Retinal pigment epithelial cell (primary cell): ENCODE results near the gene FAM118A.
"Not testable (repeated sequence)": the region's sequence is repeated elsewhere in the genome, so short reads cannot be mapped to it uniquely, and the experiment has no call there.

Experiments used
- DNase-seq: peaks from one replicate; pipeline ENCODE4 v3.0.0-alpha.2; 2010; ENCODE audit warnings: low read depth
- H3K4me3 ChIP-seq: 2 replicates; pipeline ENCODE4 v1.5.1; 2011; ENCODE audit warnings: mild to moderate bottlenecking, low read length, control low read depth, moderate library complexity
- TF ChIP-seq, protein P1 (sequence below): conservative IDR thresholded peaks from 2 replicates; pipeline ENCODE4 v1.5.1; 2011; ENCODE audit warnings: low read depth, low read length, control low read depth, inconsistent platforms

FAM118A gene

DNA sequence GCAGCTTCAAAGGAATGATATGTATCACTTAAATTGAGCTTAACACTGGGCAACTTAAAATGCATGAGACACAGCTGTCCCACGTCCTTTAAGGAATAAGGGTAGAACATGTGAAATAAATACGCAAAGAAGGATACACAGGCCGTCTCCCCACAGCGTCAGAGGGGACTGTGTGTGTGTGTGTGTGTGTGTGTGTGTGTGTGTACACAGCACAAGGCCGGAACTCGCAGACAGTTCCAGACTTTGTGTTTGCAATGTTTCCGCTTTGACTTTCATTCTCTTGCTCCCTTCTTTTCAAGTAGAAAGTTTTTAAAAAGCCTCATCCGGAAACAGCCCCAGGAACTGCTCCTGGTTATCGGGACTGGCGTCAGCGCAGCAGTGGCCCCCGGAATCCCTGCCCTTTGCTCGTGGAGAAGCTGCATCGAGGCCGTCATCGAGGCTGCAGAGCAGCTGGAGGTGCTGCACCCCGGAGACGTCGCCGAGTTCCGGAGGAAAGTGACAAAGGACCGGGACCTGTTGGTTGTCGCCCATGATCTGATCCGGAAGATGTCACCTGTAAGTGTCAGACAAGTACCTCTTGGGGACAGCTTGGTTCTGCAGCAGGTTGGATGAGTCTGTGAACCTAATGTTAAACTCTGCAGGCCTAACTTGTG is 13.3 kb downstream of the FAM118A start:
- no peak overlapping the region for H3K4me3 ChIP-seq
- TF ChIP-seq, protein P1, sequence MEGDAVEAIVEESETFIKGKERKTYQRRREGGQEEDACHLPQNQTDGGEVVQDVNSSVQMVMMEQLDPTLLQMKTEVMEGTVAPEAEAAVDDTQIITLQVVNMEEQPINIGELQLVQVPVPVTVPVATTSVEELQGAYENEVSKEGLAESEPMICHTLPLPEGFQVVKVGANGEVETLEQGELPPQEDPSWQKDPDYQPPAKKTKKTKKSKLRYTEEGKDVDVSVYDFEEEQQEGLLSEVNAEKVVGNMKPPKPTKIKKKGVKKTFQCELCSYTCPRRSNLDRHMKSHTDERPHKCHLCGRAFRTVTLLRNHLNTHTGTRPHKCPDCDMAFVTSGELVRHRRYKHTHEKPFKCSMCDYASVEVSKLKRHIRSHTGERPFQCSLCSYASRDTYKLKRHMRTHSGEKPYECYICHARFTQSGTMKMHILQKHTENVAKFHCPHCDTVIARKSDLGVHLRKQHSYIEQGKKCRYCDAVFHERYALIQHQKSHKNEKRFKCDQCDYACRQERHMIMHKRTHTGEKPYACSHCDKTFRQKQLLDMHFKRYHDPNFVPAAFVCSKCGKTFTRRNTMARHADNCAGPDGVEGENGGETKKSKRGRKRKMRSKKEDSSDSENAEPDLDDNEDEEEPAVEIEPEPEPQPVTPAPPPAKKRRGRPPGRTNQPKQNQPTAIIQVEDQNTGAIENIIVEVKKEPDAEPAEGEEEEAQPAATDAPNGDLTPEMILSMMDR, result no peak
- DNase-seq, result no peak

DNA sequence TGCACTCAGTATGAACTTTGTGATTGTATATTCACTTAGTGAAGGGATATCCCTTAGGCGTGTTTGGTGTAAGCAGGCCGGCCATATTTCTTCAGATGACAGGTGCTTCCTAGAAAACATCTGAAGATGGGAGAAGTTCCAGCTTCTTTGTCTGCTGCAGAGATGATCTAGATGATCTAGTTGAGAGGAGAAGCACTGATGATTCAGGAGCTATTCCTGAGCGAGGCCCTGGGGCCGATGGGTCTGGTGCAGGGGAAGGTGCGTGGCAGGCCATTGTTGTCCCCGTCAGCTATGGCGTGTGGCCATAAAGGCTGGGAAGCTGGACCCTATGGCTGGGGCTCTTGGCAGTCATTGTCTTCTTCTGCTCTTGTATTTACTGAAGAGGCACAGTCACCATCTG is 14.0 kb downstream of the FAM118A start:
- no peak overlapping the region for H3K4me3 ChIP-seq
- DNase-seq, result no peak
- TF ChIP-seq, protein P1, result no peak

DNA sequence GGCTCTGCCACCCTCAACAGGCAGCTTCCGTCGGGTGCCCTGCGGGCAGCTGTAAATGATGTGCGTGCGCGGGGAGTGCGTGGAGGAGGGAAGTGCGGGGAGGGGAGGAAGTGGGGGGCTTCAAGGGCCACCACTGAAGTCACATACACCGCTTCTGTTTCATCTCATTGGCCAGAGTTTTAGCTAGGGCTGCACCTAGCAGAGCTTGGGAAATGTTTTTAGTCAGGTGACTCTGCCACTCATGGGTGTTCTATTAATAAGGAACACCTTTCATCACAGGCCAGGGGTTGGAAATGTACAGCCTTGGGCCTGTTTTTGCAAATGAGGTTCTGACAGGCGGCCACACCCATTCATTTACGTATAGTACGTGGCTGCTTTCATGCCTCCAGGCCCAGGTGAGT is 14.6 kb downstream of the FAM118A start:
- DNase-seq, result no peak
- TF ChIP-seq, protein P1, result no peak
- no peak overlapping the region for H3K4me3 ChIP-seq

DNA sequence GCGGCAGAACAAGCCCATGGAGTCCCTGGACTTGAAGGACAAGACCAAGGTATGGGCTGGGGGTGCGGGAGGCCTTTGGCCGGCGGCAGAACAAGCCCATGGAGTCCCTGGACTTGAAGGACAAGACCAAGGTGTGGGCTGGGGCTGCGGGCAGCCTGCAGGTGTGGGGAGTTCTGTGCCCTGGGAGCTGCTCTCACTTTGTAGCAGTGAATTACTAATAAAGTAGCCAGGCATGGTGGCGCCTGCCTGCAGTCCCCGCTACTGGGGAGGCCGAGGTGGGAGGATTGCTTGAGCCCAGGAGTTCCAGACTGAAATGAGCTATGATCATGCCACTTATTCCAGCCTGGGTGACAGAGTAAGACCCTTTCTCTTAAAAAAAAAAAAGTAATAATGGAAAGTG is 18.5 kb downstream of the FAM118A start:
- DNase-seq, H3K4me3 ChIP-seq: not testable (repeated sequence)

DNA sequence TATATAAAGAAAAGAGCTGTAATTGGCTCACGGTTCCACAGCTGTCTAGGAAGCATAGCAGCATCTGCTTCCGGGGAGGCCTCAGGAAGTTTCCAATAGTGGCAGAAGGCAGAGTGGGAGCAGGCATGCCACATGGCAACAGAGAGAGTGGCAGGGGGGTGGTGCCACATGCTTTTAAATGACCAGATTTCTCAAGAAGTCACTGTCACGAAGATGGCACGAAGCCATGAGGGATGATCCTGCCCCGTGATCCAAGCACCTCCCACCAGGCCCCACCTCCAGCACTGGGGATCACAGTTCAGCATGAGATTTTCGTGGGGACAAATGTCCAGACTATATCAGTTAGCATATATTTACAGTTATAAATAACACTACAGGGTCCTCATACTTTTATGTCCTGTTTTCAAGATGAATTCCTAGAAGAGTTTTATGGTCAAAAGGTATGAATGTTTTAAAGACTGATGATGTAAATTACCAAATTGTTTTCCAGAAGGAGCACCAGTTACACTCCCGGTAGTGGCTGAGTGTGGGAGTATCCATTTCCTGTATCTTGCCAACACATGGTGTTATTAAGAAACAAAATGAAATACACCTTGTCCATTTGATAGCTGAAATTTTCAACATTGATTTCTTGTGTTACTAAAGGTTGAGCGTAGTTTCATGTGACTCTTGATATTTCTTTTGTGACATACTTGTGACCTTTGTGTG is 19.2 kb downstream of the FAM118A start:
- TF ChIP-seq, protein P1, result no peak
- DNase-seq, result no peak

DNA sequence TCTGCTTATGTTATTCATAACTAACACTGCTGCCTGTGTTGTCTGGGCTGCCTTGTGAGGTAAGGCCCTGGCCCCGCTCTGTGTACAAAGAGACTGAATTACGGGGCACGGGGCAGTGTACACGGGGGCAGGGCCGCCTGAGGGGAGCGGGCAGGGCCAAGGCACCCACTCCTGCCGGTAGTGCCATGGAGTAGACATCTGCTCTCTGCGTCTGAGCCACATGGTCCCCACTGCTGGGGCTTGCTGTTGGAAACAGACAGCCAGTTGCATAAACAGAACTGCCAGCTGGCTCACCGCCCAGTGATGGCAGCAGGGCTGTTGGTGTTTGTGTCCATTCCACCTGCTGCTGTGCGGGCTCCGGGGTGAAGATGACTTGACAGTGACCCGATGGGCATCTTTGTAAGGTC is 19.8 kb downstream of the FAM118A start:
- TF ChIP-seq, protein P1, result no peak
- H3K4me3 ChIP-seq, result no peak overlapping the region
- DNase-seq, result no peak

More for the DNA sequence above, 19.2 kb downstream of the FAM118A start:
- H3K4me3 ChIP-seq, result no peak overlapping the region

DNA sequence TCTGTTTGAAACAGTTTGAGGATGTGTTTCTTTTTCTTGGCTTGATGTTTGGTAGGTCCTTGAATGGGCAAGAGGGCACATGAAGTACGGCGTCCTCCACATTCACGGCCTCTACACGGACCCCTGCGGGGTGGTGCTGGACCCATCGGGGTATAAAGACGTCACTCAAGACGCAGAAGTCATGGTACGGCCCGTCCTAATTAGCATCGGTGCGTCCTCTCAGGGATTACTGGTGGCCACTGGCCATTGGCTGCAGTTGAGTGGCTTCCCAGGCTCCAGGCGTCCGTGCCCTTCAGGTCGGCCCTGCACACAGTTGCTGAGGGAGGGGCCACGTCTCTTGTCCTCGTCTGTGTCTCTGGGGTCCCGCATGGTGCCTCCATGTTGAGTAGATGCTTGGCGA is 20.8 kb downstream of the FAM118A start:
- TF ChIP-seq, protein P1, result no peak

More for the DNA sequence above, 20.8 kb downstream of the FAM118A start:
- H3K4me3 ChIP-seq, result no peak overlapping the region
- DNase-seq, result no peak
